Measurements from ENCODE around the gene FDX2.

Gene FDX2

DNA sequence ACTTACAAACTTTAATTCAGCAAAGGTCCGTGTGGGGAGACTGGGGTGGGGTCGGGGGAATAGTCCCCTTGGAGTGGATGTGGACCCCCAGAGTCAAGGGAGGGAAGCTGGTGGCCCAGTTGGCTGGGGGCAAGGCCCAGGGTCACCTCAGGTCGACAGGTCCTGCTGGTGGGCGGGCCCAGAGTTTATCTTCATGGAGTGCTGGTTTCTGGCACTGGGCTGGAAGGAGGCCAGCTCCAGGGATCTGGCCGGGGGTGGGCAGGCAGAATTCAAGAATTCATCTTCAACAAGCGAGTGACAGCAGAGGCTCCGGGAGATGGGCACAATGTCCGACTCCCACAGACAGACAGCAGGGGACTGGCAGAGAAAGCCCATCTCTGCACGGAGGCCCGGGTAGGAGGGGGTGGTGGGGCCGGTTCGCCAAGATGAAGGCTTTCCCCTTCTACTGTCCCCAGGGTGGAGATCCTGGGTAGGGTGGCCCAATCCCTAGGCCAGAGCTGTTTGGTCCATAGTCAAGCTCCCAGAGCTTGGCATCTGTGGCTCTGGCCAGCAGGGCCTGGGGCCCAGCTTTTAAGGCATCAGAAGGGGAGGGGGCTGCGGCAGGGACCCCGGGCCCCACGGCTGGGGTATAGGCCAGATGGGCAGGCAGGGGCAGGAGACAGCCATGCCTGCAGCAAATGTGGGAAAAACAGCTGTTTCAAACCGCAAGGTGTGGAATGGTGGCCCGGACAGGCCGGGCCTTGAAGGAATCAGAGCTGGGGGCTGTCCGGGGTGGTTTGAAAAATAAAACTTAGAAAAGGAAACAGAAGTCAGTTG lies 622 bp upstream of the FDX2 start:
- TF ChIP-seq, protein P1, sequence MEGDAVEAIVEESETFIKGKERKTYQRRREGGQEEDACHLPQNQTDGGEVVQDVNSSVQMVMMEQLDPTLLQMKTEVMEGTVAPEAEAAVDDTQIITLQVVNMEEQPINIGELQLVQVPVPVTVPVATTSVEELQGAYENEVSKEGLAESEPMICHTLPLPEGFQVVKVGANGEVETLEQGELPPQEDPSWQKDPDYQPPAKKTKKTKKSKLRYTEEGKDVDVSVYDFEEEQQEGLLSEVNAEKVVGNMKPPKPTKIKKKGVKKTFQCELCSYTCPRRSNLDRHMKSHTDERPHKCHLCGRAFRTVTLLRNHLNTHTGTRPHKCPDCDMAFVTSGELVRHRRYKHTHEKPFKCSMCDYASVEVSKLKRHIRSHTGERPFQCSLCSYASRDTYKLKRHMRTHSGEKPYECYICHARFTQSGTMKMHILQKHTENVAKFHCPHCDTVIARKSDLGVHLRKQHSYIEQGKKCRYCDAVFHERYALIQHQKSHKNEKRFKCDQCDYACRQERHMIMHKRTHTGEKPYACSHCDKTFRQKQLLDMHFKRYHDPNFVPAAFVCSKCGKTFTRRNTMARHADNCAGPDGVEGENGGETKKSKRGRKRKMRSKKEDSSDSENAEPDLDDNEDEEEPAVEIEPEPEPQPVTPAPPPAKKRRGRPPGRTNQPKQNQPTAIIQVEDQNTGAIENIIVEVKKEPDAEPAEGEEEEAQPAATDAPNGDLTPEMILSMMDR (conservative IDR thresholded peaks at IDR 0.05; ENCODE audit: low read length): no peak
- DNase-seq (ENCODE audit: low read depth): no peak
- no peak overlapping the region for H3K4me3 ChIP-seq (ENCODE audit: low read length)

DNA sequence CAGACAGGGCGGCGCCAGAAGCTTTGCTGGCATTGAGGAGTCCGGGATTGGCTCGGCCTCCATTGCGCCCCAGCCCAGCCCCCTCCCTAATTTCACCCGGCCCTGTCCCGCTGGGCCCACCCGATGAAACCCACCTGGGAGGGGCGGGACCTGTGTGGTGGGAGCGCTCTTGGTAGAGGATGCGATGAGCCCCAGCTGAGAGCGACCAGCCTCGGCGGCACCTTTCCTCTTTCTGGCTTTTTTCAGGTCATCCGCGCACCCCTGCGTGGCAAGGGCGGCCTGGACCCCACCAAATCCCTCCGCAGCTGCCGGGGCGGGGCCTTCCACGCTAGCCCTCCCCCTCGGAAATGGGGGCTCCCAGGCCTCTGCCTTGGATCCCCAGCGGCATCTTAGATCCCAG lies 6.4 kb downstream of the FDX2 start, which contains the start of gene ZGLP1:
ZGLP1 (minus strand) TSS at position 393 of the 400 bp plus-strand sequence.
- TF ChIP-seq, protein P1 (conservative IDR thresholded peaks at IDR 0.05; ENCODE audit: low read length): no peak
- H3K4me3 ChIP-seq (ENCODE audit: low read length): no peak within 1 kb of the TSS
- no peak for DNase-seq (ENCODE audit: low read depth)

DNA sequence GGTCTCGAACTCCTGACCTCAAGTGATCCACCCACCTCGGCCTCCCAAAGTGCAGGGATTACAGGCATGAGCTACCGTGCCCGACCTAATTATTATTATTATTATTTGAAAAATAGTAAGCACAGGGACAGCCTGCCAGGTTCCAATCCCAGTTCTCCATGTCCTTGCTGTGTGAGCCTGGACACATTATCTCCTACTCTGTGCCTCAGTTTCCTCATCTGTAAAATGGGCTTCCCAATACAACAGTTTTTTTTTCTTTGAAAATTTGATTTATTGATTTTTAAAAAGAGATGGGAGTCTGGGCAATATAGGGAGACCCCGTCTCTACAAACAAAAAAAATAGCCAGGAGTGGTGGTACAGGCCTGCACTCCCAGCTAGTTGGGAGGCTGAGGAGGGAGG lies 9.5 kb downstream of the FDX2 start:
- TF ChIP-seq, protein P1 (conservative IDR thresholded peaks at IDR 0.05; ENCODE audit: low read length): no peak
- no peak for DNase-seq (ENCODE audit: low read depth)
- no peak overlapping the region for H3K4me3 ChIP-seq (ENCODE audit: low read length)

DNA sequence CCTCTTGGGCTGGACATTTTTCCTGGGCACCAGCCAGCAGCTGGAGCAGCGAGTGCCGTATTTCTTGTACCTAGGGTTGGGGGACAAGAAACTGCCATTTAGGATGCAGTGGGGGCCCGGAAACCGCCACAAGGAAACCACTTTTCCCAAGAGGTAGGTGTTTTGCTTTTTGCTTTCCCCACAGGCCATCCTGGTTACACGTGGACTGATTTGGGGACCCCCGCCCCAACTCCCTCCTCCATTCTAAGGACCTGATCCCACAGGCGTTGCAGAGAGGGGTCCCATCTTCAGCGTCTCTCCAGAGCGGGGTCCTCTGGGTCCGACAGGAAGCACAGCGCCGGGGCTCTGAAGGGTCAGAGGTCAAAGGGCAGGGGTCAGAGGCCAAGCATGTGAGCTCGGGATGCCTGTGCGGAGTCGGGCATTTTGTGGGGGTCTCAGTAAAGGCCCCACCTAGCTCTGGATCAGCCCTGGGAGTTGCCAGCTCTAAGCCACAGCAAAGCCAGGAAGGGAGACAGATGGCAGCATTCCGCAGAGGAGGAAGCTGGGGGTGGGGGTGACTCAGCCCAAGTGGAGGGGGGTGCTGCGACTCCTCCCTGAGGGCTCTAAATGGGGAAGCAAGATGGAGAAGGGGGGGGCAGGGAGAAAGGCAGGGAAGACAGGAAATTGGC lies 10.5 kb downstream of the FDX2 start:
- peak; percentile 49 for DNase-seq (ENCODE audit: low read depth)
- H3K4me3 ChIP-seq (ENCODE audit: low read length): no peak overlapping the region
- TF ChIP-seq, protein P1 (conservative IDR thresholded peaks at IDR 0.05; ENCODE audit: low read length): no peak

DNA sequence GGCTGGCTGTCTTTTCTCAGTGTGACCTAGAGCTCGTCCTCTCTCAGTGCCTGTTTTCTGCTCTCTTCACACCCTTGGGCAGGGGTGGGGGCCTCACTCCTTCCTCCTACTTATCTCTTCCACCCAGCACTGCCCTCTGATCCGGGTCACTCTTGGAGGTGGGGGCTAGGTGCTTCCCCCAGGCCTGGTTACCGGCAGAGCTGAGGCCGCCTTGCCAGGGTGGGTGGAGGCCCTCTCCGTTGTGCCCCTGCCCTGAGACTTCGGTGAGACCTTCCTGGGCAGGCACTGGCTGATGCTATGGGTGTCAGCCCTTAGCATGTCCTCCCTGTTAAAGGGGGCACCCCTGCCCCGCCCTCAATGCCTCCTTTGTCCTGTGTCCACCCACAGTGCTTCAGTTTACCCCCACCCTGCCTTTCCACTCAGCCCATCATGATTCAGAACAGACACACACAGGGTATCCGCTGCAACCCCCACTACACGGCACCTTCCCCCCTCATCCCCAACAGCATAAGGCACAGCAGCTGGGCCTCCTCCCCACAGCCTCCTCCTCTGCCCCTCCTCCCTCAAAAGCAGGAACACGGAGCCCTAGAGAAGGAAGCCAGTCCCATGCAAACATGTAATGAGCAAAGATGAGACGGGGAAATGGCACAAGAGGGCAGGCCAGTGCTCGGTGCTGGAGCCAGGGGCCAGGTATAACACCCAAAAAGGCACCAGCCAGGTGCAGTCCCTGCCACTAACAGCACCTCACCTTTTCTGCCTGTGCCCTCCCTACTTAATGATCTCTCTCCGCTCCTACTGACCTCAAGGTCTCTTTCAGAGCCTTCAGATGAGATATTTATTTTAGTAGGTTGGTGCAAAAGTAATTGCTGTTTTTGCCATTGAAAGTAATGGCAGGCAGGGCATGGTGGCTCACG lies 16.0 kb downstream of the FDX2 start:
- DNase-seq (ENCODE audit: low read depth): no peak
- H3K4me3 ChIP-seq (ENCODE audit: low read length): no peak overlapping the region
- TF ChIP-seq, protein P1 (conservative IDR thresholded peaks at IDR 0.05; ENCODE audit: low read length): no peak

DNA sequence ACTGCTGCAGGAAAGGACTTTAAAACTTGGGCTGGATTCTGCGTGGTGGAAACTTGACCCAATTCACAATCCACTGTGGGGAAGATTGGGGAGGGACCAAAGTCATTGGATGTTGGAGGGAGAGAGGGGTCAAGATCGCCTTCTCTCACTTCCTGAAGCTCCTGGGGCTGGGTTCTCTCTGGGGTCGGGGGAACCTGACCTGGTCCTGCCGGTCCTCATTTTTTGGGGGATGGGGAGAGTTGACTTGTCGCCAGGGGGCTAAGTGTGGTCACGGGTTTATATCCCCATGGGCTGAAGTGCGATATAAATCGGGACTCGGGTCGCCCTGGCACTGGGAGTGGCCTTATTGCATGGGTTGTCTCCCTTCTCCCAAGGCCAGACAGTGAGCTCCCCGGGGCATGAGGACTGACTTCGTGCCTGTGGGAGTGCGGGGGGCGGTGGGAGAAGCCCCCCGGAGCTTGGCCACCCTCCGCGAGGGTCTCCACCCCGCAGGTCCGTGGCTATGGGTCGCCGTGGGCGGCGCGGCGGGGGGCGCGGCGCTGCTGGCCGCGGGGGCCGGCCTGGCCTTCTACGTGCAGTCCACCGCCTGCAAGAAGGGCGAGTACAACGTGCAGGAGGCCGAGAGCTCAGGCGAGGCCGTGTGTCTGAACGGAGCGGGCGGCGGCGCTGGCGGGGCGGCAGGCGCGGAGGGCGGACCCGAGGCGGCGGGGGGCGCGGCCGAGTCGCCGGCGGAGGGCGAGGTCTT lies 19.8 kb downstream of the FDX2 start:
- no peak for DNase-seq (ENCODE audit: low read depth)
- TF ChIP-seq, protein P1 (conservative IDR thresholded peaks at IDR 0.05; ENCODE audit: low read length): no peak
- no peak overlapping the region for H3K4me3 ChIP-seq (ENCODE audit: low read length)

Measured in AG10803 (cell line).